ENCODE data around the gene IL1RAPL2.

DNA sequence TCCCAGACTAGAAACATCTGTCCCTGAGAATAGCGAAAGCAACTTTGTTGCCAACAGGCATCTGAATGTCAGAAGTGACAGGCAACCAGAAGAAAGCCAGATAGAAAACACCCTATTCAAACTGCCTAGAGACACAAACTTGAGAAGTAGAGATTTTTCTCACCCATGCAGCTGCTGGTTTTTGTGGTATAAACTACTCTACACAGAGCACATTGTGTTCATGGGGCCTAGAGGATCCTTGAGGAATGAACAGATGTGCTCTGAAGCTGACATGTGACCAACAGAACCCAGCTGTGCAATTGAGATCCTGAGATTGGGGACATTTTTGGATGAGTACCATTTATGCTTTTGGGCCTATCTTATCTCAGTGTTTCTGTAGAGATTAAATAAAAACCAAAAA is 1192.8 kb downstream of the IL1RAPL2 start:
- no peak for TF ChIP-seq EZH2 (IDR thresholded peaks at IDR 0.05)
- TF ChIP-seq POLR2AphosphoS5 (IDR thresholded peaks at IDR 0.05; ENCODE audit: borderline replicate concordance, low read depth, low read length): no peak
- TF ChIP-seq FOXP2 (optimal IDR thresholded peaks at IDR 0.05; ENCODE audit: control extremely low read depth, extremely low read length, insufficient read depth): no peak
